Nephron progenitor cell (in vitro differentiated cells): Measurements from ENCODE around the gene UCN2.
A peak's percentile ranks its signal among the peaks of the same experiment; 100 is the strongest.

Experiments used
- DNase-seq: peaks from one replicate; pipeline ENCODE4 v3.0.0; 2021
- H3K27ac Mint-ChIP-seq: 2 replicates; pipeline ENCODE4 v1.8.0; 2021; ENCODE audit warnings: mild to moderate bottlenecking, moderate library complexity, mixed read lengths
- H3K27me3 Mint-ChIP-seq: 2 replicates; pipeline ENCODE4 v1.8.0; 2021; ENCODE audit warnings: mild to moderate bottlenecking, low read depth, mixed read lengths; ENCODE audit not compliant: poor library complexity
- H3K36me3 Mint-ChIP-seq: 2 replicates; pipeline ENCODE4 v1.8.0; 2021; ENCODE audit warnings: low read depth, mixed read lengths
- H3K4me1 Mint-ChIP-seq: 2 replicates; pipeline ENCODE4 v1.8.0; 2021; ENCODE audit warnings: mixed read lengths
- H3K4me3 Mint-ChIP-seq: 2 replicates; pipeline ENCODE4 v1.8.0; 2021; ENCODE audit warnings: mild to moderate bottlenecking, moderate library complexity, mixed read lengths
- H3K9me3 Mint-ChIP-seq: 2 replicates; pipeline ENCODE4 v1.8.0; 2021; ENCODE audit warnings: mild to moderate bottlenecking, moderate library complexity, mixed read lengths
- TF ChIP-seq, protein P1 (sequence below): fragments of 200-600 bp; sonication (generic); IDR thresholded peaks from 2 replicates; pipeline ENCODE4 v1.5.0; 2021; ENCODE audit warnings: antibody characterized with exemption

UCN2 gene

DNA sequence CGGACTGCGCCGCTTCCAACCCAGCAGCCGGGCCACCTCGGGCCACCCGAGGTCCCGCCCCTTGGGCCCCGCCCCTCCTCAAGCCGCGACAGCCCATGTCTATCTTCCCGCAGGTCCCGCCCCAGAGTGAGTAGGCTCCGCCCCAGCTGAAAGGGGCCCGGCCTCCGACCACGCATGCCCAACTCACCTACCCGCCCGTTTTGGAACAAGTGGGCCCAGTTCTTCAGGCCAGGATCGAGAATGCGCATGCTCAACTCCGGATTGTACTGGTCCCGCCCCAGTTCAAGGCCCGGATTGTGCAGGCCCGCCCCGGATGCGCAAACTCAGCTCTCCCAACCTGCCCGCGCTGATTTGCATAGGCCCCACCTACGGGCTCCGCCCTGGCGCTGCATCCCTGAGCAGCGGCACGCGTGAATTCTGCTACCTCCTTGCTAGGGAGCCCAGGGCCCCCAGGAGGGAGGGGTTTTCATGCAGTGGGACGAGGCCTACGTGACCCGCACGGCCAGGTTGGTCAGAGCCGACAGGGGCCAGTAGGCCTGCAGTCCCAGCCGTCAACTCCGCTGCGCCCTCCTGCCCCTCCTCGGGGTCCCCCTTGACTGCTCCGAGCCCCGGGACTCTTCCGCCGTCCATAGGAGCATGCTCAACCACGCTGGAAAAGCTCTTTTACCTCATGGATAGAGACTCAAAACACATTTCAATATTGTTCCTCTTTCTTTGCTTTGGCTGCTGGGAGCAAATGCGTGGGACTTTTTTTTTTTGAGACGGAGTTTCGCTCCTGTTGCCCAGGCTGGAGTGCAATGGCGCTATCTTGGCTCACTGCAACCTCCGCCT lies 6.6 kb downstream of the UCN2 start, which contains the start of gene PFKFB4:
Gene PFKFB4 (minus strand): TSS at position 8 of the 831 bp plus-strand sequence. CDS start 26 bp downstream, outside the sequence.
- H3K27ac Mint-ChIP-seq = peak within 1 kb of the TSS; percentile 98
- TF ChIP-seq, protein P1, sequence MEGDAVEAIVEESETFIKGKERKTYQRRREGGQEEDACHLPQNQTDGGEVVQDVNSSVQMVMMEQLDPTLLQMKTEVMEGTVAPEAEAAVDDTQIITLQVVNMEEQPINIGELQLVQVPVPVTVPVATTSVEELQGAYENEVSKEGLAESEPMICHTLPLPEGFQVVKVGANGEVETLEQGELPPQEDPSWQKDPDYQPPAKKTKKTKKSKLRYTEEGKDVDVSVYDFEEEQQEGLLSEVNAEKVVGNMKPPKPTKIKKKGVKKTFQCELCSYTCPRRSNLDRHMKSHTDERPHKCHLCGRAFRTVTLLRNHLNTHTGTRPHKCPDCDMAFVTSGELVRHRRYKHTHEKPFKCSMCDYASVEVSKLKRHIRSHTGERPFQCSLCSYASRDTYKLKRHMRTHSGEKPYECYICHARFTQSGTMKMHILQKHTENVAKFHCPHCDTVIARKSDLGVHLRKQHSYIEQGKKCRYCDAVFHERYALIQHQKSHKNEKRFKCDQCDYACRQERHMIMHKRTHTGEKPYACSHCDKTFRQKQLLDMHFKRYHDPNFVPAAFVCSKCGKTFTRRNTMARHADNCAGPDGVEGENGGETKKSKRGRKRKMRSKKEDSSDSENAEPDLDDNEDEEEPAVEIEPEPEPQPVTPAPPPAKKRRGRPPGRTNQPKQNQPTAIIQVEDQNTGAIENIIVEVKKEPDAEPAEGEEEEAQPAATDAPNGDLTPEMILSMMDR = no peak
- DNase-seq = peak; percentile 99
- peaks cover 8% of the 10 kb centered on the region for H3K36me3 Mint-ChIP-seq
- H3K4me1 Mint-ChIP-seq = peaks cover 73% of the 10 kb centered on the region
- H3K27me3 Mint-ChIP-seq = no peaks in the 10 kb centered on the region
- H3K4me3 Mint-ChIP-seq = peak within 1 kb of the TSS; percentile 92
- no peaks in the 10 kb centered on the region for H3K9me3 Mint-ChIP-seq

DNA sequence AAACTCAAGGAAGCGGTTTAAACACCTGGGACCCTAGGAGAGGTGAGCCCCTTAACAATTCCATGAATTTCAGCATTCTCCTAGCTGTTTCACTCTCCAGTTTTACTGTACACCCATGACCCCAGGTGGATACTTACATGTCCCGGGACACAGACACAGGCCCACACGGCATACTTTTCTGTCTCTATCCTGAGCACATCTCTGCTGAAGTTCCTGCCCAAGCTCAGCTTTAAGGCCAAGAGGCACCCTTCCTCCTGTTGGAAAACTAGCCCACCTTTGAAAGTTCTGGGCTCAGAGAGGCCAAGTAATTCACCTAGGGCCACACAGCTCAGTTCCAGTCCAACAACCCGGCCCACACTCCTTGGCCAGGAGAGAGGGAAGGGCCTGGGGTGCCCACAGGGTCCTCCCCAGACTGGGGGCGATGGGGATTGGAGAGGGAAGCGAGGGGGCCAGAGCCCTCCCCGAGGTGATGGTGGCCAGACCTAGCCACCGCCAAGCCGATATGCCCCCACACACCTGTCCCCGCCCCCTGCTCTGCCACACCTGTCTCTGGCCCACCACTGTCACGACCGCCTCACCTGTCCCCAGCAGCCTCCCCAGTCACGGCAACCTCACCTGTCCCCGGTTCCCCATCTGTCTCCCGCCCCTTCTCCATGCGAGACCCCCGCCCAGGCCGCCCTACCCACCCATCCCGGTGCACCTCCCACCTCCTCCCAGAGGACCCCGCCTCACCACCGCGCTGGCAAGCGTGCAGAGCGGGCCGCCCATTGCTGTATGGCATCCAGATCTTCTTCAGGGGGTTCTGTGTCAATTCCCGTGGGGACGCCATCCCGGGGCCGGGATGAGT lies 7.4 kb downstream of the UCN2 start:
- H3K4me3 Mint-ChIP-seq = peak overlapping the region; percentile 92
- peaks cover 67% of the 10 kb centered on the region for H3K4me1 Mint-ChIP-seq
- H3K9me3 Mint-ChIP-seq = no peaks in the 10 kb centered on the region
- H3K36me3 Mint-ChIP-seq = peaks cover 8% of the 10 kb centered on the region
- TF ChIP-seq, protein P1 = no peak
- H3K27me3 Mint-ChIP-seq = no peaks in the 10 kb centered on the region
- no peak overlapping the region for H3K27ac Mint-ChIP-seq
- DNase-seq = no peak

DNA sequence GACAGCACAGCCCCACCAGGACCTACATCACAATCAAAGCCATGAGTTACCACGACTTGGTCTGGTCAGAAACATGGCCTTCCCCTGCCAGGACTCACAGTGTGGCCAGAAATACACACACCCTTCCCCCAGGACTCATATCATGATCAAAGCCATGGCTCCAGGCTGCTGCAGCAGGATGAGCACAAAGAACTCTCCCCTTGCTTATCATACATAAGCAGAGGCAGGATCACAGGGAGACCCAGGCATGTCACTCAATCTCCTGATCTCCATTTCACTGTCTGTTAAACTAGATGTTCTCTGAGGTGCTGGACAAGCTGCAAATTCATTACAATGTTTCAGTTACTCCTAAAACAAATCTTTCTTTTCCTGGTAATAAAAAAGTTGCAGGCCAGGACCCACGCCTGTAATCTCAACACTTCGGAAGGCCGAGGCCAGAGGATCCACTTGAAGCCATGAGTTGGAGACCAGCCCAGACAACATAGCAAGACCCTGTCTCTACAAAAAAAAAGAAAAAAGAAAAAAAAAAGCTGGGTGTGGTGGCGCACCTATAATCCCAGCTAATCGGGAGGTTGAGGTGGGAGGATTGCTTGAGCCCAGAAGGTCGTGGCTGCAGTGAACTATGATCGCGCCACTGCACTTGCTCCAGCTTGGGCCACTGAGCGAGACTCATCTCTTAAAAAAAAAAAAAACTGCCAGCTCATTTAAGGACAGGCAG lies 8.2 kb downstream of the UCN2 start:
- Mint-ChIP-seq H3K4me1 (peaks cover 65% of the 10 kb centered on the region), H3K4me3 (peak overlapping the region; percentile 92), H3K36me3 (peaks cover 13% of the 10 kb centered on the region), H3K9me3 (no peaks in the 10 kb centered on the region), H3K27me3 (peaks cover 4% of the 10 kb centered on the region), H3K27ac (peak overlapping the region; percentile 84)
- TF ChIP-seq, protein P1 = no peak
- no peak for DNase-seq

DNA sequence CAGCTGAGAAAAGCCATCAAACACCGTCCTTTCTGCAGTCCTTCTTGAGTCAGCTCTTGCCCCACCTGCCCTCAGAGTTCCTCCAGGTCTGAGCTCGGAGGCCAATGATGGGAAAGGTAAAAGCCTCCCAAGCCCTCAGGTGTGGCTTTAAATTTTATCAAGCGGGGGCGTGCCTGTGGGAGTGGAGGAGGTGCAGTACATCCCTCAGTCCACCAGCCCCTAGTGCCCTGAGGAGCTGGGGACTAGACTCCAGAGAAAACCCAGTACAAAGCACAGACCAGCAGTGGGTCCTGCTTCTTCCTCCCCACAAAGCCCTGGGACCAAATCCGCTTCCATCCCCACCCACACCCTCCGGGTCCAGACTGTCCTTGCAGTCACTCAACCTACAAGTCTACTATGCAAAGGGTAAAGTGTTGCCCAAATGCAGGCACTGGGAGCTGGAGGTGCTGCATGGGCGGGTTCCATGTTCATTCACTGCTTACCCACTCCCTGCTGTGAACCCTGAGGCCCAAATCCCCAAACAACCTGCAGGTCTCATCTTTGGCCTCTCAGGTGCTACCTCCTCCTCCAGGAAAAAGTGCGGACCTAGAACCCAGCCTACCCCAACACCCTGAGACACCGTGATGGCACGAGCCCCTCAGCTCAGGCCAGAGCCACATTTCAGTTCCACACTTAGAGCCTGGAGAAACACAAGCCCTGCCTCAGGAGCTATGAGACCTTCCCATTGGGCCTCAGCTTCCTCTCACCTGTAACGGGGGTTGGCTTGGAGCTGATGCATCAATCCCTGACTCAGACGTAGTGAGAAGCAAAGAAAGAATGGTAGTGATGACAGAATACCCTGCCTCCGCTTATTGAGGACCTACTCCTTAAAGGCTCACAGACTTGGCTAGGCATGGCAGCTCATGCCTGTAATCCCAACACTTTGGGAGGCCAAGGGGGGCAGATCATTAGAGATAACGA lies 9.4 kb downstream of the UCN2 start:
- H3K36me3 Mint-ChIP-seq = peaks cover 17% of the 10 kb centered on the region
- peaks cover 65% of the 10 kb centered on the region for H3K4me1 Mint-ChIP-seq
- DNase-seq = no peak
- peak overlapping the region; percentile 92 for H3K4me3 Mint-ChIP-seq
- TF ChIP-seq, protein P1 = no peak
- H3K9me3 Mint-ChIP-seq = no peaks in the 10 kb centered on the region
- H3K27me3 Mint-ChIP-seq = peaks cover 4% of the 10 kb centered on the region
- no peak overlapping the region for H3K27ac Mint-ChIP-seq

DNA sequence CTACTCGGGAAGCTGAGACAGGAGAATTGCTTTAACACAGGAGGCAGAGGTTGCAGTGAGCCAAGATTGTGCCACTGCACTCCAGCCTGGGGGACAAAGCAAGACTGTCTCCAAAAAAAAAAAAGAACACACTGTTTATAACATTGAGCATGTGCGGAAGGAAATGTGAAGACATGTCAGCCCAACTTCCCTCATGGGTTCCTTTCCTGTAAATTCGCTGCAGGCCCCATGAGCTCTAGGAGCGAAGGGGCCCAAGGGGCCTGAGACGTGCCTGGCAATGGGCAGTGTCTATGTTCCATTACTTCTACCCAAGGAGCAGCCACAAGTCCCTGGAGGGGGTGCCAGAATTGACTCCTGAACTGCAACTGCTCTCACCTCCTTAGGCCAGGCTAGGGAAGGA lies 10.2 kb downstream of the UCN2 start:
- Mint-ChIP-seq H3K27me3 (peaks cover 4% of the 10 kb centered on the region), H3K9me3 (no peaks in the 10 kb centered on the region), H3K4me1 (peaks cover 65% of the 10 kb centered on the region), H3K36me3 (peaks cover 21% of the 10 kb centered on the region), H3K27ac (no peak overlapping the region), H3K4me3 (peak overlapping the region; percentile 92)
- TF ChIP-seq, protein P1 = no peak
- no peak for DNase-seq
